Cardiac muscle cell (in vitro differentiated cells and primary cell): Measurements from ENCODE around the gene SLC9B2. TPM values are rescaled to one million over a fixed set of nuclear protein-coding genes. Genes with fewer than 3 reads are reported as not detected.
A peak's percentile ranks its signal among the peaks of the same experiment; 100 is the strongest.

Experiments
- DNase-seq, 2 donors: peaks; one replicate each; pipeline versions ENCODE4 v3.0.0 to v3.0.0-alpha.2; 2010 to 2017; ENCODE audit warnings: low read depth in 1 of 2, low spot score in 1 of 2
- H3K27ac ChIP-seq: fragments of 200-600 bp; sonication (generic); 2 replicates; pipeline ENCODE4 v1.5.1; 2016
- H3K27me3 ChIP-seq: fragments of 200-600 bp; sonication (generic); 2 replicates; pipeline ENCODE4 v1.6.0; 2016; ENCODE audit warnings: control low read depth
- H3K36me3 ChIP-seq: fragments of 200-600 bp; sonication (generic); 2 replicates; pipeline ENCODE4 v1.5.1; 2016; ENCODE audit warnings: control low read depth
- H3K4me1 ChIP-seq: fragments of 200-600 bp; sonication (generic); 2 replicates; pipeline ENCODE4 v1.8.1; 2017; ENCODE audit warnings: low read depth, mild to moderate bottlenecking, mixed run types
- H3K4me3 ChIP-seq: fragments of 200-600 bp; sonication (generic); 2 replicates; pipeline ENCODE4 v1.5.1; 2016; ENCODE audit warnings: mild to moderate bottlenecking
- H3K9me3 ChIP-seq: fragments of 200-600 bp; sonication (generic); 2 replicates; pipeline ENCODE4 v1.5.1; 2017; ENCODE audit warnings: low read depth, mild to moderate bottlenecking, control low read depth
- CTCF ChIP-seq: IDR thresholded peaks from 2 replicates; pipeline ENCODE4 v1.5.1; 2012; ENCODE audit warnings: low read depth, mild to moderate bottlenecking, low read length
- polyA plus RNA-seq: library from polyadenylated mRNA; unstranded; fragments of >200 nt; fragmentation: Nextera tagmentation; extraction: Ambion mirVana; gene quantifications from 2 replicates; pipeline ENCODE4 v1.2.1, GENCODE V29; 2016
- total RNA-seq: library from RNA; depleted of rRNA; stranded (reverse); fragments of >200 nt; gene quantifications from 2 replicates; pipeline ENCODE4 v1.2.3, GENCODE V29; 2016

The SLC9B2 gene
- total and polyA plus RNA-seq, 2 experiments from 2014 or later, result 14.5 to 19.1 TPM

- Histone ChIP-seq H3K36me3 (no peaks in the 10 kb centered on the region), H3K9me3 (no peaks in the 10 kb centered on the region), H3K4me3 (peak overlapping the region; percentile 26), H3K27ac (peak overlapping the region; percentile 71), H3K27me3 (peaks cover 4% of the 10 kb centered on the region), H3K4me1 (no peaks in the 10 kb centered on the region)
- no peak for TF ChIP-seq CTCF
- no peak for DNase-seq
These were observed 57.9 kb downstream of the SLC9B2 start for GRCh38 chr4:103018391-103019307.

- Histone ChIP-seq H3K4me1 (peaks cover 7% of the 10 kb centered on the region), H3K9me3 (no peaks in the 10 kb centered on the region), H3K27ac (no peak overlapping the region), H3K27me3 (peaks cover 4% of the 10 kb centered on the region), H3K4me3 (no peak overlapping the region), H3K36me3 (no peaks in the 10 kb centered on the region)
- no peak for DNase-seq
- TF ChIP-seq CTCF, result no peak
These were observed 64.0 kb downstream of the SLC9B2 start for GRCh38 chr4:103012551-103012950.

- DNase-seq, result peak in 1 of 2 donors; percentile 85
- Histone ChIP-seq H3K27me3 (peaks cover 4% of the 10 kb centered on the region), H3K4me1 (peaks cover 7% of the 10 kb centered on the region), H3K36me3 (no peaks in the 10 kb centered on the region), H3K4me3 (no peak overlapping the region), H3K9me3 (no peaks in the 10 kb centered on the region), H3K27ac (no peak overlapping the region)
- no peak for TF ChIP-seq CTCF
These were observed 64.5 kb downstream of the SLC9B2 start for GRCh38 chr4:103012060-103012459.

GRCh38 chr4:103011378-103012025 is 65.1 kb downstream of the SLC9B2 start:
- Histone ChIP-seq H3K27ac (no peak overlapping the region), H3K4me3 (no peak overlapping the region), H3K27me3 (peaks cover 4% of the 10 kb centered on the region), H3K4me1 (peaks cover 7% of the 10 kb centered on the region), H3K9me3 (no peaks in the 10 kb centered on the region), H3K36me3 (no peaks in the 10 kb centered on the region)
- DNase-seq, result peak; percentile 5 to 59
- TF ChIP-seq CTCF, result no peak

- DNase-seq, result no peak
- H3K9me3 ChIP-seq, result no peaks in the 10 kb centered on the region
- H3K27me3 ChIP-seq, result peaks cover 4% of the 10 kb centered on the region
- no peak for TF ChIP-seq CTCF
- no peak overlapping the region for H3K27ac ChIP-seq
- H3K36me3 ChIP-seq, result no peaks in the 10 kb centered on the region
- H3K4me1 ChIP-seq, result peaks cover 7% of the 10 kb centered on the region
- H3K4me3 ChIP-seq, result no peak overlapping the region
These were observed 65.8 kb downstream of the SLC9B2 start for GRCh38 chr4:103010804-103011203.
